Stimulated activated CD4-positive, alpha-beta T cell treated with anti-CD3 and anti-CD28 coated beads, Interleukin-1b, Interleukin-23, amount 100 ng/mL, for 48 hours (primary cell): Measurements from ENCODE around the gene PROSER2.

Experiments used
- DNase-seq: peaks from one replicate; pipeline ENCODE4 v3.0.0-alpha.2; 2020

Gene PROSER2

GRCh38 chr10:11805792-11806191, 17.4 kb upstream of the PROSER2 start:
- DNase-seq, result no peak

- DNase-seq, result no peak
Measured at GRCh38 chr10:11806706-11807105, 16.4 kb upstream of the PROSER2 start.

- no peak for DNase-seq
Measured at GRCh38 chr10:11808808-11809207, 14.3 kb upstream of the PROSER2 start.

- no peak for DNase-seq
Measured at GRCh38 chr10:11810313-11810766, 12.8 kb upstream of the PROSER2 start.

- no peak for DNase-seq
Measured at GRCh38 chr10:11810973-11811372, 12.2 kb upstream of the PROSER2 start.

- DNase-seq, result no peak
Measured at GRCh38 chr10:11813177-11813576, 10.0 kb upstream of the PROSER2 start.

GRCh38 chr10:11813855-11814567, 9.1 kb upstream of the PROSER2 start:
- no peak for DNase-seq

- no peak for DNase-seq
Measured at GRCh38 chr10:11819027-11819426, 4.1 kb upstream of the PROSER2 start.

GRCh38 chr10:11822026-11822756, 965 bp upstream of the PROSER2 start:
- DNase-seq, result no peak

- DNase-seq, result no peak
Measured at GRCh38 chr10:11822809-11823121, 391 bp upstream of the PROSER2 start.

GRCh38 chr10:11823989-11824346, 812 bp downstream of the PROSER2 start:
- no peak for DNase-seq

GRCh38 chr10:11824376-11824775, 1.2 kb downstream of the PROSER2 start:
- no peak for DNase-seq

- DNase-seq, result no peak
Measured at GRCh38 chr10:11824825-11825224, 1.7 kb downstream of the PROSER2 start.

GRCh38 chr10:11825796-11826414, 2.7 kb downstream of the PROSER2 start:
- no peak for DNase-seq

- DNase-seq, result no peak
Measured at GRCh38 chr10:11827006-11827405, 3.9 kb downstream of the PROSER2 start.

GRCh38 chr10:11827414-11827813, 4.3 kb downstream of the PROSER2 start:
- DNase-seq, result no peak

GRCh38 chr10:11828682-11829284, 5.6 kb downstream of the PROSER2 start:
- DNase-seq, result no peak

- no peak for DNase-seq
Measured at GRCh38 chr10:11830836-11831519, 7.8 kb downstream of the PROSER2 start.

- no peak for DNase-seq
Measured at GRCh38 chr10:11831520-11831951, 8.4 kb downstream of the PROSER2 start.

- DNase-seq, result no peak
Measured at GRCh38 chr10:11832042-11832441, 8.9 kb downstream of the PROSER2 start.

- DNase-seq, result no peak
Measured at GRCh38 chr10:11835061-11835460, 11.9 kb downstream of the PROSER2 start.

GRCh38 chr10:11835704-11836103, 12.5 kb downstream of the PROSER2 start:
- no peak for DNase-seq
